ENCODE results near the gene MMS19.
A peak's percentile ranks its signal among the peaks of the same experiment; 100 is the strongest.

MMS19 gene

DNA sequence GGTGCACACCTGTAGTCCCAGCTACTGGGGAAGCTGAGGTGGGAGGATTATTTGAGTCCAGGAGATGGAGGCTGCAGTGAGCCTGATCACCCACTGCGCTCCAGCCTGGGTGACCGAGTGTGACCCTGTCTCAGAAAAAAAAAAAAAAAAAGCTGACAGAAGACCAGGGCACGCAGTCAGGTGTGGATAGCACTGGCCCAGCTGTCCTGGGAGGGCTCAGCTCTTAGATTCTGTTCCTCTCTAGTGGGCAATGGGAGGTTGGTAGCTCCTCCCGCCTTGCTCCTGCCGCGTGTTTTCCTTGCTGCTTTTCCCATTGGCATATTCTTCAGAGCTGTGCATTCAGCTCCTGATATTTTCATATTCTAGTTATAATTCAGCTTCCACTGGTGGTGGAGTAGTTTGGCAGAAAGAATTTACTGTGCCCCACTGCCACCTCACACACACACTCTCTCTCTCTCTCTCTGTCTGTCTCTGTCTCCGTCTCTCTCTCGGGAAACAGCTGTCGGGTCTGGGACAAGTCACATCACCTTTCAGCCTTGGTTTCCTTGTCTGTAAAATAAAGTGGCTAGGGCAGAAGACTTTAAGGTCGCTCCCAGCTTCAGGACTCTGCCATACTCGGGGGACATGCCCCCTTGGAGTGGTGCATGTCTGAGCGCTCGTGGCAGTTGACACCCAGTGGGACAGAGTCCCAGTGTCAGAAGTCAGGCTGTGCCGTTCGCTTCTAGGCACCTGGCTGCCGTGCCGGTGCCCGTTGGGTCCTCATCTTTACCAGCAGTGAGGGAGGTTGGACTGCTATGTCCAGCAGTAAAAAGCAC is 48.4 kb upstream of the MMS19 start:
- TF ChIP-seq POLR2AphosphoS5 (IDR thresholded peaks at IDR 0.05; ENCODE audit: low read depth) (no peak), GABPA (IDR thresholded peaks at IDR 0.05; ENCODE audit: low read depth) (no peak), SPI1 (IDR thresholded peaks at IDR 0.05; ENCODE audit: borderline replicate concordance, low read depth) (no peak)
- TF ChIP-seq, protein P1, sequence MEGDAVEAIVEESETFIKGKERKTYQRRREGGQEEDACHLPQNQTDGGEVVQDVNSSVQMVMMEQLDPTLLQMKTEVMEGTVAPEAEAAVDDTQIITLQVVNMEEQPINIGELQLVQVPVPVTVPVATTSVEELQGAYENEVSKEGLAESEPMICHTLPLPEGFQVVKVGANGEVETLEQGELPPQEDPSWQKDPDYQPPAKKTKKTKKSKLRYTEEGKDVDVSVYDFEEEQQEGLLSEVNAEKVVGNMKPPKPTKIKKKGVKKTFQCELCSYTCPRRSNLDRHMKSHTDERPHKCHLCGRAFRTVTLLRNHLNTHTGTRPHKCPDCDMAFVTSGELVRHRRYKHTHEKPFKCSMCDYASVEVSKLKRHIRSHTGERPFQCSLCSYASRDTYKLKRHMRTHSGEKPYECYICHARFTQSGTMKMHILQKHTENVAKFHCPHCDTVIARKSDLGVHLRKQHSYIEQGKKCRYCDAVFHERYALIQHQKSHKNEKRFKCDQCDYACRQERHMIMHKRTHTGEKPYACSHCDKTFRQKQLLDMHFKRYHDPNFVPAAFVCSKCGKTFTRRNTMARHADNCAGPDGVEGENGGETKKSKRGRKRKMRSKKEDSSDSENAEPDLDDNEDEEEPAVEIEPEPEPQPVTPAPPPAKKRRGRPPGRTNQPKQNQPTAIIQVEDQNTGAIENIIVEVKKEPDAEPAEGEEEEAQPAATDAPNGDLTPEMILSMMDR (IDR thresholded peaks at IDR 0.05; ENCODE audit: insufficient read depth, low read length): no peak
- TF ChIP-seq, protein P2, sequence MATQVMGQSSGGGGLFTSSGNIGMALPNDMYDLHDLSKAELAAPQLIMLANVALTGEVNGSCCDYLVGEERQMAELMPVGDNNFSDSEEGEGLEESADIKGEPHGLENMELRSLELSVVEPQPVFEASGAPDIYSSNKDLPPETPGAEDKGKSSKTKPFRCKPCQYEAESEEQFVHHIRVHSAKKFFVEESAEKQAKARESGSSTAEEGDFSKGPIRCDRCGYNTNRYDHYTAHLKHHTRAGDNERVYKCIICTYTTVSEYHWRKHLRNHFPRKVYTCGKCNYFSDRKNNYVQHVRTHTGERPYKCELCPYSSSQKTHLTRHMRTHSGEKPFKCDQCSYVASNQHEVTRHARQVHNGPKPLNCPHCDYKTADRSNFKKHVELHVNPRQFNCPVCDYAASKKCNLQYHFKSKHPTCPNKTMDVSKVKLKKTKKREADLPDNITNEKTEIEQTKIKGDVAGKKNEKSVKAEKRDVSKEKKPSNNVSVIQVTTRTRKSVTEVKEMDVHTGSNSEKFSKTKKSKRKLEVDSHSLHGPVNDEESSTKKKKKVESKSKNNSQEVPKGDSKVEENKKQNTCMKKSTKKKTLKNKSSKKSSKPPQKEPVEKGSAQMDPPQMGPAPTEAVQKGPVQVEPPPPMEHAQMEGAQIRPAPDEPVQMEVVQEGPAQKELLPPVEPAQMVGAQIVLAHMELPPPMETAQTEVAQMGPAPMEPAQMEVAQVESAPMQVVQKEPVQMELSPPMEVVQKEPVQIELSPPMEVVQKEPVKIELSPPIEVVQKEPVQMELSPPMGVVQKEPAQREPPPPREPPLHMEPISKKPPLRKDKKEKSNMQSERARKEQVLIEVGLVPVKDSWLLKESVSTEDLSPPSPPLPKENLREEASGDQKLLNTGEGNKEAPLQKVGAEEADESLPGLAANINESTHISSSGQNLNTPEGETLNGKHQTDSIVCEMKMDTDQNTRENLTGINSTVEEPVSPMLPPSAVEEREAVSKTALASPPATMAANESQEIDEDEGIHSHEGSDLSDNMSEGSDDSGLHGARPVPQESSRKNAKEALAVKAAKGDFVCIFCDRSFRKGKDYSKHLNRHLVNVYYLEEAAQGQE (IDR thresholded peaks at IDR 0.05; ENCODE audit: insufficient replicate concordance, low read depth): no peak
- H3K27me3 ChIP-seq (ENCODE audit: insufficient read depth, poor library complexity, severe bottlenecking): no peaks in the 10 kb centered on the region
- no peak overlapping the region for H3K27ac ChIP-seq (replicated peaks)
- no peak for DNase-seq (ENCODE audit: low read depth in 1 of 2, low spot score in 1 of 2)
- no peak overlapping the region for H3K4me3 ChIP-seq (replicated peaks; ENCODE audit: insufficient read depth, low read length)

DNA sequence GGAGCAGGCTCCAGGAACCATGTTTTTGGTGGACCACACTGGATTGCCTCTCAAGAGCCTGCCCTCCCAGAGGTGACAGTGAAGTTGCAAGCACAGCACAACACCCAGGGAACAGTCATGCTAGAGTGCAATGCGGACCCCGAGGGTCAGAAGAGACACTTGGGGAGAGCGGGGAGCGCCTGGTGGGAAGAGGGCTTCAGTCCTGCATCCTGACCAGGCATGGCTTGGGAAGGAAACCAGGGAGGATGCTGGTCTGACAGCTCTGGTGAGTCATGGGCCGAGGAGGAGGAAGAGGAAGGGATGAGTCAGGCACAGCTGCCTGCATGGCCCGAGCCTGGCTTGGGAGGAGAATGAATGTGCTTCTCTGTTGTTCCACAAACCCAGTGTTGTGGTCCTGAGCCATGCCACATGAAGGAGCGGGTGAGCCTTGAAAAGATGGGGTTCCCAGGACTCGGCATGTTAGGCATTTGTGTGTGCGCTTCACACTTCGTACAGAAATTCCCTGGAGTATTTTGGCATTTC is 44.9 kb upstream of the MMS19 start:
- no peak overlapping the region for H3K27ac ChIP-seq (replicated peaks)
- peak; percentile 43; the same call in 1 of the 2 replicates for TF ChIP-seq SPI1 (IDR thresholded peaks at IDR 0.05; ENCODE audit: borderline replicate concordance, low read depth)
- peak; percentile 46; the same call in 1 of the 2 replicates for TF ChIP-seq POLR2AphosphoS5 (IDR thresholded peaks at IDR 0.05; ENCODE audit: low read depth)
- TF ChIP-seq, protein P2 (IDR thresholded peaks at IDR 0.05; ENCODE audit: insufficient replicate concordance, low read depth): no peak
- no peak overlapping the region for H3K4me3 ChIP-seq (replicated peaks; ENCODE audit: insufficient read depth, low read length)
- DNase-seq (ENCODE audit: low read depth in 1 of 2, low spot score in 1 of 2): peak; percentile 75 to 77
- H3K27me3 ChIP-seq (ENCODE audit: insufficient read depth, poor library complexity, severe bottlenecking): no peaks in the 10 kb centered on the region

DNA sequence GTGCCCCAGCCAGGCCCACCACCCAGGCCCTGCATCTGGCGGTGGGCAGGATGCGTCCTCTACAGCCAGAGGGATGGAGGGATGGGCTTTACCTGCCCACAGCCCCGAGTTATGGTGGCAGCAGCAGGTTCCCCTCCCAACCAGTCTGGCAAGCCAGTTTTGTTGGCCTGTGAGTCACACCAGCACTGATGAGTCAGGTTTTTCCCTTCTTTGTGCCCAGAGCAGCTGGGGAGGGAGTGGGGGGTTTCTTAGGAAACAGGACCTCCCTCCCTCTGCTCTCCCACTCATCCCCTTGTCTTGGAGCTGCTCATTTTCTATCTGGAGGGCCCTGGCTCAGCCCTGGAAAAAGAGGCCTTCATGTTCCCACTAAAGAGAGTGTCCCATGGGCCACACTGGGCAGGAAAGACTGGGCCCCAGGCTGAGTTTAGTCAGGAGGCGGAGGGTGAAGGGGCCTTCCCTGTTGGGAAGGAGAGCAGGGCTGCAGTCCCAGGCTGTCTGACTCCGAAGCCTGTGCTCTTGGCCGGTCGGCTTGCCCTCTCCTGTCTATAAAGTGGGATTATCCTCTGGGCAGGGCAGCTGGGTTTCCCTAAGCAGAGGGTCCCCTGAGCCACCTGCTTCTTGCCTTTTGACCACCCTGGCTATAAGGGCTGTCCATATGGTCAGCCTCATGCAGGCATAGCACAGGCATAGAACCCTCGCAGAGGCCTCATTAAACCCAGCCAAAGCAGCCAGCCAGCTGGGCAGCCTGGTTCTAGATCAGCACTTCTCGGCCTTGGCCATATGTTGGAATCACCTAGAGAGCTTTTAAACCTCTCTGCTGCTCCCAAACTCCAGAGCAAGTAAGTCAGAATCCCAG is 44.2 kb upstream of the MMS19 start:
- Histone ChIP-seq H3K4me3 (replicated peaks; ENCODE audit: insufficient read depth, low read length) (no peak overlapping the region), H3K27ac (replicated peaks) (no peak overlapping the region), H3K27me3 (ENCODE audit: insufficient read depth, poor library complexity, severe bottlenecking) (no peaks in the 10 kb centered on the region)
- peak; percentile 7 to 22 for DNase-seq (ENCODE audit: low read depth in 1 of 2, low spot score in 1 of 2)
- TF ChIP-seq, protein P2 (IDR thresholded peaks at IDR 0.05; ENCODE audit: insufficient replicate concordance, low read depth): no peak
- TF ChIP-seq POLR2AphosphoS5 (IDR thresholded peaks at IDR 0.05; ENCODE audit: low read depth) (no peak), SPI1 (IDR thresholded peaks at IDR 0.05; ENCODE audit: borderline replicate concordance, low read depth) (no peak), GABPA (IDR thresholded peaks at IDR 0.05; ENCODE audit: low read depth) (no peak)
- TF ChIP-seq, protein P1 (IDR thresholded peaks at IDR 0.05; ENCODE audit: insufficient read depth, low read length): no peak
